ENCODE results near the gene MIF4GD. TPM values are rescaled to one million over a fixed set of nuclear protein-coding genes. Genes with fewer than 3 reads are reported as not detected.

MIF4GD gene
- total and polyA plus RNA-seq, 2 donors (not counting 1 experiment from before 2014, with no cell fraction given) = 41.5 to 87.4 TPM

DNA sequence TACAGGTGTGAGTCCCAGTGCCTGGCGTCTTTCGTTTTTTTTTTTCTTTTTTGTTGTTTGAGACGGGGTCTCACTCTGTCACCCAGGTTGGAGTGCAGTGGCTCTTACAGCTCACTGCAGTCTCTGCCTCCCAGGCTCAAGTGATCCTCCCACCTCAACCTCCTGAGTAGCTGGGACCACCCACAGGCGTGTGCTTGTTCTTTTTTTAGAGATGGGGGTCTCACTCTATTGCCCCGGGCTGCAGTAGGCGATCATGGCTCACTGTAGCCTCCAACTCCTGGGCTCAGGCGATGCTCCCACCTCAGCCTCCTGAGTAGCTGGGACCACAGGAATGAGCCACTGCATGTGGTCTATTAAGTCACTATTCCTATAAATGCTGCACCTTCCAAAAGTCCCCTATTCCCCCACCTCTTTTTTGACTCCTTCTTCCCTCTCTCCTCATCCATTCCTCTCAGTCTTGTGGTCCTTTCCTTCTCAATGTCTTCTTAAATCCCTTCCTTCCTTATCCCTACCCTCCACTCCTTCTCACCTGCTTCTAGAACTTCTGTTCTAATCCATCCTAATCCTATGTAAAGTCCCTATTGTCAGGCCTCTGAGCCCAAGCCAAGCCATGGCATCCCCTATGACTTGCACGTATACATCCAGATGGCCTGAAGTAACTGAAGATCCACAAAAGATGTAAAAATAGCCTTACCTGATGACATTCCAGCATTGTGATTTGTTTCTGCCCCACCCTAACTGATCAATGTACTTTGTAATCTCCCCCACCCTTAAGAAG is 18.8 kb downstream of the MIF4GD start:
- H3K9me3 ChIP-seq (ENCODE audit: control extremely low read depth in 1 of 3, control insufficient read depth in 2 of 3, insufficient read depth in 1 of 3, low read length in 2 of 3) = no peaks in the 10 kb centered on the region
- DNase-seq (no peak), ATAC-seq (ENCODE audit: low read depth) (no peak)
- peak overlapping the region; percentile 91 for H3K27ac Mint-ChIP-seq
- POLR2A ChIA-PET = interaction anchor here (0.7 to 2.9 kb wide), 2 partner anchors 9 to 104 kb away, joined by 3 to 41 read pairs; partner anchors contain the start of genes GGA3 and MRPS7
- H3K79me2 ChIP-seq (ENCODE audit: control insufficient read depth, insufficient read depth, low read length) = peaks cover 59% of the 10 kb centered on the region
- peak overlapping the region; percentile 76 for H3K4me3 Mint-ChIP-seq
- H3K36me3 ChIP-seq (replicated peaks in 1 of 2; ENCODE audit: control extremely low read depth in 1 of 2, control insufficient read depth in 1 of 2, extremely low read depth in 1 of 2, insufficient read depth in 2 of 2, low read length in 1 of 2) = peaks cover 0 to 6% of the 10 kb centered on the region in 2 experiments
- CTCF ChIA-PET = interaction anchor here (1.1 to 4.3 kb wide), 4 partner anchors 9 to 18 kb away, joined by 6 to 21 read pairs (median 12); partner anchors contain the start of genes GGA3, MIF4GD and MRPS7
- H3K4me3 ChIP-seq (ENCODE audit: control extremely low read depth in 1 of 5, extremely low read depth in 1 of 5, insufficient read depth in 1 of 5, low read depth in 2 of 5, low read length in 4 of 5) = no peak overlapping the region
- no peaks in the 10 kb centered on the region for H3K9me3 Mint-ChIP-seq (ENCODE audit: insufficient read depth)
- peak overlapping the region; percentile 42 for H3K4me2 ChIP-seq (replicated peaks; ENCODE audit: low read depth, low read length, poor library complexity, severe bottlenecking)
- H3K27me3 ChIP-seq (replicated peaks in 1 of 4; ENCODE audit: control extremely low read depth in 1 of 4, control insufficient read depth in 3 of 4, insufficient read depth in 4 of 4, low read length in 3 of 4) = no peaks in the 10 kb centered on the region
- 72% methylated on average over 2 of the region's 8 CpGs for WGBS (ENCODE audit: insufficient coverage)
- no peak overlapping the region for H3K9ac ChIP-seq (ENCODE audit: low read length)
- no peaks in the 10 kb centered on the region for H3K27me3 Mint-ChIP-seq
- H3K4me1 Mint-ChIP-seq = peaks cover 71% of the 10 kb centered on the region
- peak overlapping the region; percentile 62 to 71 for H3K27ac ChIP-seq (ENCODE audit: low read length in 2 of 2)
- no peak overlapping the region for H2AFZ ChIP-seq (ENCODE audit: insufficient read depth, low read depth, low read length, poor library complexity, severe bottlenecking)
- TF ChIP-seq, protein P1, sequence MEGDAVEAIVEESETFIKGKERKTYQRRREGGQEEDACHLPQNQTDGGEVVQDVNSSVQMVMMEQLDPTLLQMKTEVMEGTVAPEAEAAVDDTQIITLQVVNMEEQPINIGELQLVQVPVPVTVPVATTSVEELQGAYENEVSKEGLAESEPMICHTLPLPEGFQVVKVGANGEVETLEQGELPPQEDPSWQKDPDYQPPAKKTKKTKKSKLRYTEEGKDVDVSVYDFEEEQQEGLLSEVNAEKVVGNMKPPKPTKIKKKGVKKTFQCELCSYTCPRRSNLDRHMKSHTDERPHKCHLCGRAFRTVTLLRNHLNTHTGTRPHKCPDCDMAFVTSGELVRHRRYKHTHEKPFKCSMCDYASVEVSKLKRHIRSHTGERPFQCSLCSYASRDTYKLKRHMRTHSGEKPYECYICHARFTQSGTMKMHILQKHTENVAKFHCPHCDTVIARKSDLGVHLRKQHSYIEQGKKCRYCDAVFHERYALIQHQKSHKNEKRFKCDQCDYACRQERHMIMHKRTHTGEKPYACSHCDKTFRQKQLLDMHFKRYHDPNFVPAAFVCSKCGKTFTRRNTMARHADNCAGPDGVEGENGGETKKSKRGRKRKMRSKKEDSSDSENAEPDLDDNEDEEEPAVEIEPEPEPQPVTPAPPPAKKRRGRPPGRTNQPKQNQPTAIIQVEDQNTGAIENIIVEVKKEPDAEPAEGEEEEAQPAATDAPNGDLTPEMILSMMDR (IDR thresholded peaks at IDR 0.05) = no peak
- no peak for TF ChIP-seq EZH2 (IDR thresholded peaks at IDR 0.05; ENCODE audit: borderline replicate concordance, insufficient read depth, low read depth, low read length, poor library complexity, severe bottlenecking)
- H3K4me1 ChIP-seq (ENCODE audit: control insufficient read depth in 2 of 2, insufficient read depth in 2 of 2, low read length in 2 of 2) = peaks cover 32 to 41% of the 10 kb centered on the region in 2 donors
- H4K20me1 ChIP-seq (ENCODE audit: control insufficient read depth, insufficient read depth, low read length, poor library complexity, severe bottlenecking) = peaks cover 34% of the 10 kb centered on the region
- intact Hi-C loops (cut with micrococcal nuclease) = no loop called here

All from B cell (primary cell).